ENCODE measurements around the gene ATF7.

Gene ATF7

DNA sequence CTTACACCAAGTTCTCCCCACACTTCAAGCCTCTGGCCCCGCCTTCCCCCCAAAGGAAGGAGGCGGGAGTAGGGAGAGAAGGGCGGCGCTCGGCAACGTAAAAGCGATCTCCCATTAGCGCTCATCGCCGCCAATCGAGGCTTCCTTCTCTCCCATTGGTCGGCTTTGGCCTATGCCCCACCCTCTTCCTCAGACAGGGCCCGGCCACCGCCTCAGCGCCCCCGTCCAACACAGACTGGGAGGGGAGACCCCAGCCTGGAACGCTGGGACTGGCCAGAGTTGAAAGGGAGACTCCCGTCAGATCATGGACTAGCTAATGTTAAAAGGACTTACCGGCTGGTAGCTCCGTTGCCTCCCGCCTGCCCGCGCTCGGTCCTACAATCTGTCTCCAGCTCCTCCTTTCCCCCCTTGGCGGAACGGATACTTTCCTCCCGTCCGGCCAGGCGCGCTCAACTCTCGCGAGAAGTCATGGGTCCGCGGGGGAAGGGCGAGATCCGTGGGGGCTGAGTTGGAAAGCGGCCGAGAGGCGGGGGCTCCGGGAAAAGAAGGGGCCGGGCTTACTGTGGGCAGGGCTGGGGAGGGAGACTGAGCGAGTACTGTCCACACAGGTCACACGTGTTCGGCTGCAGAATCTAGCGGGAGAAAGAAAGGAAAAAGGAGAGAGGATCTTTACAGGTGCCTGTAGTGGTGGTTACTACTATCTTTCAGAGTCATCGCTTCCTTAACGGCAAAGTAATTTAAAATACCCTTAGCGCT lies at the start of gene ATF7 (continued):
- no peak for TF ChIP-seq ZNF138 (tag by site-specific recombination; IDR thresholded peaks at IDR 0.05; ENCODE audit: borderline replicate concordance)
- no peak; the same call in 1 of the 2 replicates for TF ChIP-seq ZNF423 (tag by site-specific recombination; IDR thresholded peaks at IDR 0.05)
- TF ChIP-seq, protein P1, sequence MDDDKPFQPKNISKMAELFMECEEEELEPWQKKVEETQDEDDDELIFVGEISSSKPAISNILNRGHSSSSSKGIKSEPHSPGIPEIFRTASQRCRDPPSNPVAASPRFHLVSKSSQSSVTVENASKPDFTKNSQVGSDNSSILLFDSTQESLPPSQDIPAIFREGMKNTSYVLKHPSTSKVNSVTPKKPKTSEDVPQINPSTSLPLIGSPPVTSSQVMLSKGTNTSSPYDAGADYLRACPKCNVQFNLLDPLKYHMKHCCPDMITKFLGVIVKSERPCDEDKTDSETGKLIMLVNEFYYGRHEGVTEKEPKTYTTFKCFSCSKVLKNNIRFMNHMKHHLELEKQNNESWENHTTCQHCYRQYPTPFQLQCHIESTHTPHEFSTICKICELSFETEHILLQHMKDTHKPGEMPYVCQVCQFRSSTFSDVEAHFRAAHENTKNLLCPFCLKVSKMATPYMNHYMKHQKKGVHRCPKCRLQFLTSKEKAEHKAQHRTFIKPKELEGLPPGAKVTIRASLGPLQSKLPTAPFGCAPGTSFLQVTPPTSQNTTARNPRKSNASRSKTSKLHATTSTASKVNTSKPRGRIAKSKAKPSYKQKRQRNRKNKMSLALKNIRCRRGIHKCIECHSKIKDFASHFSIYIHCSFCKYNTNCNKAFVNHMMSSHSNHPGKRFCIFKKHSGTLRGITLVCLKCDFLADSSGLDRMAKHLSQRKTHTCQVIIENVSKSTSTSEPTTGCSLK (tag by site-specific recombination; IDR thresholded peaks at IDR 0.05) = no peak
- TF ChIP-seq, protein P2, sequence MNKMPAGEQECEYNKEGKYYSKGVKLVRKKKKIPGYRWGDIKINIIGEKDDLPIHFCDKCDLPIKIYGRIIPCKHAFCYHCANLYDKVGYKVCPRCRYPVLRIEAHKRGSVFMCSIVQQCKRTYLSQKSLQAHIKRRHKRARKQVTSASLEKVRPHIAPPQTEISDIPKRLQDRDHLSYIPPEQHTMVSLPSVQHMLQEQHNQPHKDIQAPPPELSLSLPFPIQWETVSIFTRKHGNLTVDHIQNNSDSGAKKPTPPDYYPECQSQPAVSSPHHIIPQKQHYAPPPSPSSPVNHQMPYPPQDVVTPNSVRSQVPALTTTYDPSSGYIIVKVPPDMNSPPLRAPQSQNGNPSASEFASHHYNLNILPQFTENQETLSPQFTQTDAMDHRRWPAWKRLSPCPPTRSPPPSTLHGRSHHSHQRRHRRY (tag by site-specific recombination; IDR thresholded peaks at IDR 0.05) = no peak
- 0 out of 2 replicates have a peak, but pooled peaks have one; percentile 43 for TF ChIP-seq KLF9 (tag by site-specific recombination; IDR thresholded peaks at IDR 0.05; ENCODE audit: low read depth)
- peak; percentile 60; the same call in 1 of the 2 replicates for TF ChIP-seq KLF1 (tag by site-specific recombination; IDR thresholded peaks at IDR 0.05)
- peak; percentile 91 for TF ChIP-seq SP7 (tag by site-specific recombination; IDR thresholded peaks at IDR 0.05)
- 0 out of 2 replicates have a peak, but pooled peaks have one; percentile 70 for TF ChIP-seq ZFP69B (tag by site-specific recombination; IDR thresholded peaks at IDR 0.05)
- TF ChIP-seq ZNF707 (tag by site-specific recombination; IDR thresholded peaks at IDR 0.05) = no peak
- no peak for TF ChIP-seq ZNF747 (tag by site-specific recombination; IDR thresholded peaks at IDR 0.05)
- TF ChIP-seq ZNF157 (tag by site-specific recombination; IDR thresholded peaks at IDR 0.05) = no peak
- no peak for TF ChIP-seq ZNF548 (tag by site-specific recombination; IDR thresholded peaks at IDR 0.05)
- TF ChIP-seq, protein P3, sequence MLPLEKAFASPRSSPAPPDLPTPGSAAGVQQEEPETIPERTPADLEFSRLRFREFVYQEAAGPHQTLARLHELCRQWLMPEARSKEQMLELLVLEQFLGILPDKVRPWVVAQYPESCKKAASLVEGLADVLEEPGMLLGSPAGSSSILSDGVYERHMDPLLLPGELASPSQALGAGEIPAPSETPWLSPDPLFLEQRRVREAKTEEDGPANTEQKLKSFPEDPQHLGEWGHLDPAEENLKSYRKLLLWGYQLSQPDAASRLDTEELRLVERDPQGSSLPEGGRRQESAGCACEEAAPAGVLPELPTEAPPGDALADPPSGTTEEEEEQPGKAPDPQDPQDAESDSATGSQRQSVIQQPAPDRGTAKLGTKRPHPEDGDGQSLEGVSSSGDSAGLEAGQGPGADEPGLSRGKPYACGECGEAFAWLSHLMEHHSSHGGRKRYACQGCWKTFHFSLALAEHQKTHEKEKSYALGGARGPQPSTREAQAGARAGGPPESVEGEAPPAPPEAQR (tag by site-specific recombination; IDR thresholded peaks at IDR 0.05) = no peak
- TF ChIP-seq ZBTB17 (tag by site-specific recombination; IDR thresholded peaks at IDR 0.05) = peak; percentile 83
- no peak for TF ChIP-seq ZNF311 (tag by site-specific recombination; IDR thresholded peaks at IDR 0.05; ENCODE audit: borderline replicate concordance)
- no peak for TF ChIP-seq ZNF658 (tag by site-specific recombination; IDR thresholded peaks at IDR 0.05)
- TF ChIP-seq ZNF571 (tag by site-specific recombination; IDR thresholded peaks at IDR 0.05) = no peak
- no peak for TF ChIP-seq ZNF837 (tag by site-specific recombination; IDR thresholded peaks at IDR 0.05)
- TF ChIP-seq ZNF791 (tag by site-specific recombination; IDR thresholded peaks at IDR 0.05) = no peak
- no peak for TF ChIP-seq ZNF530 (tag by site-specific recombination; IDR thresholded peaks at IDR 0.05; ENCODE audit: low read depth)
- TF ChIP-seq ZNF16 (tag by site-specific recombination; IDR thresholded peaks at IDR 0.05; ENCODE audit: low read depth) = no peak
- no peak for TF ChIP-seq SCRT1 (tag by site-specific recombination; IDR thresholded peaks at IDR 0.05; ENCODE audit: borderline replicate concordance)
- TF ChIP-seq ZNF19 (tag by site-specific recombination; IDR thresholded peaks at IDR 0.05; ENCODE audit: low read depth) = no peak
- peak; percentile 72; the same call in 1 of the 2 replicates for TF ChIP-seq BCL11A (tag by site-specific recombination; IDR thresholded peaks at IDR 0.05; ENCODE audit: low read depth)
- no peak for TF ChIP-seq ZNF670 (tag by site-specific recombination; IDR thresholded peaks at IDR 0.05; ENCODE audit: low read depth)
- no peak for TF ChIP-seq ZNF221 (tag by site-specific recombination; IDR thresholded peaks at IDR 0.05; ENCODE audit: borderline replicate concordance)
- TF ChIP-seq, protein P4, sequence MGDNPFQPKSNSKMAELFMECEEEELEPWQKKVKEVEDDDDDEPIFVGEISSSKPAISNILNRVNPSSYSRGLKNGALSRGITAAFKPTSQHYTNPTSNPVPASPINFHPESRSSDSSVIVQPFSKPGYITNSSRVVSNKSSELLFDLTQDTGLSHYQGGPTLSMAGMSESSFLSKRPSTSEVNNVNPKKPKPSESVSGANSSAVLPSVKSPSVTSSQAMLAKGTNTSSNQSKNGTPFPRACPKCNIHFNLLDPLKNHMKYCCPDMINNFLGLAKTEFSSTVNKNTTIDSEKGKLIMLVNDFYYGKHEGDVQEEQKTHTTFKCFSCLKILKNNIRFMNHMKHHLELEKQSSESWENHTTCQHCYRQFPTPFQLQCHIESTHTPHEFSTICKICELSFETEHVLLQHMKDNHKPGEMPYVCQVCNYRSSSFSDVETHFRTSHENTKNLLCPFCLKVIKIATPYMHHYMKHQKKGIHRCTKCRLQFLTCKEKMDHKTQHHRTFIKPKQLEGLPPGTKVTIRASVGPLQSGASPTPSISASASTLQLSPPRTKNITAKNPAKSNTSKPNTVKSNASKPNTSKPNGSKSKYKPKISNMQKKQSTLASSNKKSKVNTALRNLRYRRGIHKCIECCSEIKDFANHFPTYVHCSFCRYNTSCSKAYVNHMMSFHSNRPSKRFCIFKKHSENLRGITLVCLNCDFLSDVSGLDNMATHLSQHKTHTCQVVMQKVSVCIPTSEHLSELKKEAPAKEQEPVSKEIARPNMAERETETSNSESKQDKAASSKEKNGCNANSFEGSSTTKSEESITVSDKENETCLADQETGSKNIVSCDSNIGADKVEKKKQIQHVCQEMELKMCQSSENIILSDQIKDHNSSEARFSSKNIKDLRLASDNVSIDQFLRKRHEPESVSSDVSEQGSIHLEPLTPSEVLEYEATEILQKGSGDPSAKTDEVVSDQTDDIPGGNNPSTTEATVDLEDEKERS (tag by site-specific recombination; IDR thresholded peaks at IDR 0.05) = no peak
- no peak for TF ChIP-seq ZNF112 (tag by site-specific recombination; IDR thresholded peaks at IDR 0.05)
- no peak for TF ChIP-seq ZNF529 (tag by site-specific recombination; IDR thresholded peaks at IDR 0.05; ENCODE audit: insufficient replicate concordance)

Measured in HEK293 (cell line).